UCSD-AML1 (cell line): ENCODE data around the gene OSTM1.

Experiments used
- DNase-seq: peaks from one replicate; lab custom pipeline; 2025; ENCODE audit not compliant: unreplicated experiment; lab: John Stamatoyannopoulos, UW

The OSTM1 gene

GRCh38 chr6:108074359-108075144, at the start of gene OSTM1:
Gene OSTM1 (minus strand): TSS chr6:108074741. CDS start chr6:108074651, 90 bp downstream.
- DNase-seq: peak; percentile 94

GRCh38 chr6:108123946-108124345, 49.4 kb upstream of the OSTM1 start:
- DNase-seq: no peak

- no peak for DNase-seq
Measured at GRCh38 chr6:108123481-108123929, 49.0 kb upstream of the OSTM1 start.

GRCh38 chr6:108121612-108122011, 47.1 kb upstream of the OSTM1 start:
- DNase-seq: no peak

GRCh38 chr6:108120311-108120710, 45.8 kb upstream of the OSTM1 start:
- no peak for DNase-seq

GRCh38 chr6:108119769-108120141, 45.2 kb upstream of the OSTM1 start:
- DNase-seq: no peak

GRCh38 chr6:108118810-108119768, 44.5 kb upstream of the OSTM1 start:
- DNase-seq: no peak

- no peak for DNase-seq
Measured at GRCh38 chr6:108118359-108118724, 43.8 kb upstream of the OSTM1 start.

- DNase-seq: peak; percentile 48
Measured at GRCh38 chr6:108117427-108118358, 43.2 kb upstream of the OSTM1 start.

- DNase-seq: no peak
Measured at GRCh38 chr6:108116546-108117426, 42.2 kb upstream of the OSTM1 start.

- DNase-seq: peak; percentile 56
Measured at GRCh38 chr6:108115598-108116058, 41.1 kb upstream of the OSTM1 start.

- peak; percentile 76 for DNase-seq
Measured at GRCh38 chr6:108114841-108115597, 40.5 kb upstream of the OSTM1 start.

GRCh38 chr6:108113557-108114519, 39.3 kb upstream of the OSTM1 start:
- peak; percentile 20 for DNase-seq

- DNase-seq: no peak
Measured at GRCh38 chr6:108108374-108108773, 33.8 kb upstream of the OSTM1 start.

- no peak for DNase-seq
Measured at GRCh38 chr6:108107102-108107501, 32.6 kb upstream of the OSTM1 start.

GRCh38 chr6:108106694-108107093, 32.2 kb upstream of the OSTM1 start:
- no peak for DNase-seq

GRCh38 chr6:108106261-108106660, 31.7 kb upstream of the OSTM1 start:
- no peak for DNase-seq

- no peak for DNase-seq
Measured at GRCh38 chr6:108105571-108105970, 31.0 kb upstream of the OSTM1 start.
